Stimulated activated effector memory CD8-positive, alpha-beta T cell treated with anti-CD3 and anti-CD28 coated beads, Interleukin-12 subunit alpha, Interleukin-12 subunit beta, amount 100 ng/mL, for 72 hours (primary cell): ENCODE measurements around the gene SMYD3.
"Not testable (repeated sequence)": the region's sequence is repeated elsewhere in the genome, so short reads cannot be mapped to it uniquely, and the experiment has no call there.

ENCODE experiments used
- ATAC-seq: fragments of 150-1000 bp; cut with Tn5 transposase; 2 replicates; pipeline ENCODE4 v1.10.0; 2021
- DNase-seq, 2 donors: peaks; one replicate each; pipeline ENCODE4 v3.0.0; 2021 to 2022; ENCODE audit warnings: low spot score in 2 of 2
- H3K27ac Mint-ChIP-seq: one replicate; pipeline ENCODE4 v1.8.0; 2022; ENCODE audit warnings: mild to moderate bottlenecking, mixed read lengths
- H3K36me3 Mint-ChIP-seq: one replicate; pipeline ENCODE4 v1.8.0; 2022; ENCODE audit warnings: mild to moderate bottlenecking, mixed read lengths
- H3K4me1 Mint-ChIP-seq: one replicate; pipeline ENCODE4 v1.8.0; 2022; ENCODE audit warnings: mixed read lengths
- H3K4me3 Mint-ChIP-seq: one replicate; pipeline ENCODE4 v1.8.0; 2022; ENCODE audit warnings: mild to moderate bottlenecking, mixed read lengths
- H3K9me3 Mint-ChIP-seq: one replicate; pipeline ENCODE4 v1.8.0; 2022; ENCODE audit warnings: mixed read lengths

Gene SMYD3

GRCh38 chr1:245718123-245718522 is 789.0 kb downstream of the SMYD3 start:
- Mint-ChIP-seq H3K27ac (no peak overlapping the region), H3K9me3 (peaks cover 2% of the 10 kb centered on the region), H3K36me3 (no peaks in the 10 kb centered on the region), H3K4me3 (no peak overlapping the region), H3K4me1 (no peaks in the 10 kb centered on the region)
- no peak for ATAC-seq
- no peak for DNase-seq

- ATAC-seq (no peak), DNase-seq (no peak)
- no peak overlapping the region for H3K27ac Mint-ChIP-seq
- no peak overlapping the region for H3K4me3 Mint-ChIP-seq
- peaks cover 2% of the 10 kb centered on the region for H3K9me3 Mint-ChIP-seq
- no peaks in the 10 kb centered on the region for H3K4me1 Mint-ChIP-seq
- no peaks in the 10 kb centered on the region for H3K36me3 Mint-ChIP-seq
Observed at GRCh38 chr1:245717611-245718010, 789.5 kb downstream of the SMYD3 start.

- Mint-ChIP-seq H3K27ac (no peak overlapping the region), H3K36me3 (no peaks in the 10 kb centered on the region), H3K4me3 (no peak overlapping the region), H3K4me1 (no peaks in the 10 kb centered on the region), H3K9me3 (peaks cover 5% of the 10 kb centered on the region)
- no peak for DNase-seq
- ATAC-seq, result no peak
Observed at GRCh38 chr1:245716561-245716960, 790.5 kb downstream of the SMYD3 start.

- no peak for ATAC-seq
- Mint-ChIP-seq H3K27ac (no peak overlapping the region), H3K9me3 (peaks cover 5% of the 10 kb centered on the region), H3K4me3 (no peak overlapping the region), H3K4me1 (no peaks in the 10 kb centered on the region), H3K36me3 (no peaks in the 10 kb centered on the region)
- no peak for DNase-seq
Observed at GRCh38 chr1:245715970-245716369, 791.1 kb downstream of the SMYD3 start.

GRCh38 chr1:245715291-245715701 is 791.8 kb downstream of the SMYD3 start:
- H3K4me1 Mint-ChIP-seq, result no peaks in the 10 kb centered on the region
- no peak overlapping the region for H3K27ac Mint-ChIP-seq
- ATAC-seq (no peak), DNase-seq (no peak)
- no peaks in the 10 kb centered on the region for H3K36me3 Mint-ChIP-seq
- H3K4me3 Mint-ChIP-seq, result no peak overlapping the region
- peaks cover 5% of the 10 kb centered on the region for H3K9me3 Mint-ChIP-seq

GRCh38 chr1:245714027-245714426 is 793.1 kb downstream of the SMYD3 start:
- not testable (repeated sequence) for H3K27ac Mint-ChIP-seq, ATAC-seq, H3K4me1 Mint-ChIP-seq, H3K4me3 Mint-ChIP-seq, H3K36me3 Mint-ChIP-seq, H3K9me3 Mint-ChIP-seq, DNase-seq

GRCh38 chr1:245710961-245711903 is 795.8 kb downstream of the SMYD3 start:
- peaks cover 5% of the 10 kb centered on the region for H3K9me3 Mint-ChIP-seq
- H3K4me3 Mint-ChIP-seq, result no peak overlapping the region
- DNase-seq (no peak), ATAC-seq (no peak)
- H3K4me1 Mint-ChIP-seq, result no peaks in the 10 kb centered on the region
- no peaks in the 10 kb centered on the region for H3K36me3 Mint-ChIP-seq
- no peak overlapping the region for H3K27ac Mint-ChIP-seq

- DNase-seq (no peak), ATAC-seq (no peak)
- Mint-ChIP-seq H3K4me3 (no peak overlapping the region), H3K36me3 (no peaks in the 10 kb centered on the region), H3K4me1 (no peaks in the 10 kb centered on the region), H3K9me3 (peaks cover 5% of the 10 kb centered on the region), H3K27ac (no peak overlapping the region)
Observed at GRCh38 chr1:245707941-245708340, 799.1 kb downstream of the SMYD3 start.

- H3K36me3 Mint-ChIP-seq, result no peaks in the 10 kb centered on the region
- ATAC-seq (no peak), DNase-seq (no peak)
- no peaks in the 10 kb centered on the region for H3K4me1 Mint-ChIP-seq
- peaks cover 6% of the 10 kb centered on the region for H3K9me3 Mint-ChIP-seq
- H3K27ac Mint-ChIP-seq, result no peak overlapping the region
- H3K4me3 Mint-ChIP-seq, result no peak overlapping the region
Observed at GRCh38 chr1:245704765-245705164, 802.3 kb downstream of the SMYD3 start.

GRCh38 chr1:245704341-245704740 is 802.7 kb downstream of the SMYD3 start:
- Mint-ChIP-seq H3K4me1 (no peaks in the 10 kb centered on the region), H3K9me3 (peaks cover 7% of the 10 kb centered on the region), H3K4me3 (no peak overlapping the region), H3K27ac (no peak overlapping the region), H3K36me3 (no peaks in the 10 kb centered on the region)
- no peak for DNase-seq
- no peak for ATAC-seq

GRCh38 chr1:245702346-245702745 is 804.7 kb downstream of the SMYD3 start:
- Mint-ChIP-seq H3K27ac (no peak overlapping the region), H3K4me3 (no peak overlapping the region), H3K4me1 (no peaks in the 10 kb centered on the region), H3K9me3 (peaks cover 6% of the 10 kb centered on the region), H3K36me3 (no peaks in the 10 kb centered on the region)
- DNase-seq (no peak), ATAC-seq (no peak)

GRCh38 chr1:245701631-245702030 is 805.4 kb downstream of the SMYD3 start:
- Mint-ChIP-seq H3K36me3 (no peaks in the 10 kb centered on the region), H3K4me1 (no peaks in the 10 kb centered on the region), H3K4me3 (no peak overlapping the region), H3K9me3 (peaks cover 5% of the 10 kb centered on the region), H3K27ac (no peak overlapping the region)
- DNase-seq, result no peak
- no peak for ATAC-seq

- H3K4me3 Mint-ChIP-seq, result no peak overlapping the region
- H3K4me1 Mint-ChIP-seq, result no peaks in the 10 kb centered on the region
- DNase-seq (no peak), ATAC-seq (no peak)
- H3K9me3 Mint-ChIP-seq, result peaks cover 5% of the 10 kb centered on the region
- H3K36me3 Mint-ChIP-seq, result no peaks in the 10 kb centered on the region
- no peak overlapping the region for H3K27ac Mint-ChIP-seq
Observed at GRCh38 chr1:245700631-245701030, 806.4 kb downstream of the SMYD3 start.
